Measurements from ENCODE around the gene DET1.
"Not testable (repeated sequence)": the region's sequence is repeated elsewhere in the genome, so short reads cannot be mapped to it uniquely, and the experiment has no call there.

DET1 gene

GRCh38 chr15:88469321-88469720 lies 77.2 kb downstream of the DET1 start:
- DNase-seq = no peak
- intact Hi-C loops (cut with DNase I) = loop anchor here (5.0 kb wide), 1 partner anchor 212 kb away; the partner anchor contains the start of gene NTRK3

DNA sequence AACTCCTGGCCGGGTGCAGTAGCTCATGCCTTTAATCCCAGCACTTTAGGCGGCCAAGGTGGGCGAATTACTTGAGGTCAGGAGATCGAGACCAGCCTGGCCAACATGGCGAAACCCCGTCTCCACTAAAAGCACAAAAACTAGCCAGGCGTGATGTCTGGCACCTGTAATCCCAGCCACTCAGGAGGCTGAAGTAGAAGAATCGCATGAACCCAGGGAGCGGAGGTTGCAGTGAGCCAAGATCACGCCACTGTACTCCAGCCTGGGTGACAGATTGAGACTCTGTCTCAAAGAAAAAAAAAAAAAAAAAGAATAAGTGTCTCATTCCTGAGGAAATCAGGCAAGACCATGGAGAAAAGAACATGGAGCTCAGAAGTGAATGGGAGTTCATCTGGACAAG lies 77.8 kb downstream of the DET1 start:
- DNase-seq = not testable (repeated sequence)
- intact Hi-C loops (cut with DNase I) = loop anchor here (5.0 kb wide), 1 partner anchor 211 kb away; the partner anchor contains the start of gene NTRK3

- peak in 1 of 10 donors; percentile 28 for DNase-seq
- intact Hi-C loops (cut with DNase I) = loop anchor here (5.0 kb wide), 1 partner anchor 211 kb away; the partner anchor contains the start of gene NTRK3
Observed at GRCh38 chr15:88467935-88468528, 78.4 kb downstream of the DET1 start.

DNA sequence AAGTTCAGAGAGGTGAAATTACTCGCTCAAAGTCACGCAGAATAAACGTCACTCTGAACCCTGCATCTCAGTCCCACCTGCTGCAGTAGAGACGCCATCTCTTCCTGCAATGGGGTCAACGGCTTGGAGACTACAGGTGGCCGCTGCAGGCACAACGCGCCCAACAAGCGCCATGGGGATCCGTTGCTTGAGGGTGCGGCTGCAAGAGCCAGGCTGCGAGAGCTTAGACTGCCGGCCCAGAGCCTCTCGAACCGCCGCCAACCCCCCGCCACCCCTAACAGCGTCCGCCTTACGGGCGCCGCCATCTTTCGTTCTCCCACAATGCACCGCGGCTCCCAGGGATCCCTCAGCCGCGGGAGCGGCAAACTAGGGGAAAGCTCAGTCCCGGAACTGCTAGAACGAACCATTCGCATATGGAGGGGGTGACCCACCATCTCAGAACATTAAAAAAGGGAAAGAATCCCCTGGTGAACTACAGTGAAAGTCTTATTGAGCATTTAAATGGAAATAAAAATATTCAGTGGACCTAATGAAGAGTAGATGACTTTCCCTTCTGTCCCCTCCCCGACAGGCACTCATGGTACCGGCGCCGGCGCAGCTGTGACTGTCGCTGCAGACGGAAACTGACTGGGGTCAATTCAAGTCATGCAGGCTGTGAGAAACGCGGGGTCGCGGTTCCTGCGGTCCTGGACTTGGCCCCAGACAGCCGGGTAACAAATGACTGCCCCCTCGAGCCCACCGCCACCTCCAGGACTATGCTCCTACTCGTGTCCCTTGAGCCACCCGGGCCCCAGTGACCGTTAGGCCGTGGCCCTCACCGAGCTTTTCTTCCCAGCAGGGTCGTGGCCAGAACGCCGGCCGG lies 79.2 kb downstream of the DET1 start, which contains the start of the genes MRPL46 and MRPS11:
MRPL46 (minus strand) TSS at position 316 of the 862 bp plus-strand sequence; CDS start at position 305, 11 bp downstream.
MRPS11 (plus strand) TSS at position 636 of the 862 bp plus-strand sequence; CDS start at position 646, 10 bp downstream.
- intact Hi-C loops (cut with DNase I) = loop anchor here (5.0 kb wide), 1 partner anchor 210 kb away; the partner anchor contains the start of gene NTRK3
- DNase-seq = peak; percentile 87 to 98 (median 93)

GRCh38 chr15:88465633-88466224 lies 80.8 kb downstream of the DET1 start:
- no peak for DNase-seq
- intact Hi-C loops (cut with DNase I) = loop anchor here (5.0 kb wide), 1 partner anchor 208 kb away; the partner anchor contains the start of gene NTRK3

- DNase-seq = no peak
- intact Hi-C loops (cut with DNase I) = no loop called here
Observed at GRCh38 chr15:88463870-88464532, 82.5 kb downstream of the DET1 start.
